IMR-90 (cell line): ENCODE measurements around the gene BZW2. TPM values are rescaled to one million over a fixed set of nuclear protein-coding genes. Genes with fewer than 3 reads are reported as not detected.

Experiments used
- ATAC-seq: fragments of 200-7000 bp; cut with Tn5 transposase; 2 replicates; pipeline ENCODE4 v1.9.1; 2020; ENCODE audit warnings: low read depth, mild to moderate bottlenecking, moderate library complexity
- BruUV-seq: library from RNA; stranded (reverse); fragments of 400-500 nt; replicated peaks from 2 replicates; lab custom pipeline; 2021; lab: Mats Ljungman, UMichigan
- CTCF ChIA-PET: fragments of 300-600 bp; formaldehyde crosslinking; extraction: SDS; loops from one replicate; lab custom pipeline; 2021; ENCODE audit warnings: antibody characterized with exemption; lab: Yijun Ruan, JAX
- POLR2A ChIA-PET: fragments of 300-600 bp; sonication (Branson Sonifier 250); formaldehyde crosslinking; loops from one replicate; lab custom pipeline; 2022; ENCODE audit warnings: antibody characterized with exemption; ENCODE audit not compliant: unreplicated experiment; lab: Charles Lee
- DNase-seq: peaks from one replicate; pipeline ENCODE4 v3.0.0; 2013
- H2AFZ ChIP-seq: replicated peaks from 2 replicates; pipeline ENCODE3; 2013; ENCODE audit warnings: low read length, mild to moderate bottlenecking; ENCODE audit not compliant: poor library complexity
- H2AK5ac ChIP-seq: 2 replicates; pipeline ENCODE4 v1.6.1; 2013; ENCODE audit warnings: low read depth, low read length, inconsistent platforms
- H2AK9ac ChIP-seq: replicated peaks from 2 replicates; pipeline ENCODE3; 2013; ENCODE audit warnings: mild to moderate bottlenecking, low read depth, low read length, moderate library complexity; ENCODE audit not compliant: poor library complexity
- H2BK120ac ChIP-seq: 2 replicates; pipeline ENCODE4 v1.6.1; 2013; ENCODE audit warnings: low read depth, low read length, inconsistent platforms
- H2BK15ac ChIP-seq: 3 replicates; pipeline ENCODE4 v1.6.1; 2013; ENCODE audit warnings: low read depth, low read length, inconsistent platforms
- H2BK20ac ChIP-seq: 2 replicates; pipeline ENCODE4 v1.6.1; 2013; ENCODE audit warnings: low read depth, mild to moderate bottlenecking, inconsistent platforms, low read length, moderate library complexity
- H2BK5ac ChIP-seq: 2 replicates; pipeline ENCODE4 v1.6.1; 2013; ENCODE audit warnings: mild to moderate bottlenecking, low read depth, low read length, inconsistent platforms; ENCODE audit not compliant: poor library complexity, severe bottlenecking
- H3K14ac ChIP-seq: replicated peaks from 2 replicates; pipeline ENCODE4 v1.6.1; 2013; ENCODE audit warnings: low read depth, low read length, inconsistent platforms
- H3K18ac ChIP-seq: 2 replicates; pipeline ENCODE4 v1.6.1; 2013; ENCODE audit warnings: low read depth, low read length, control low read depth
- H3K23ac ChIP-seq: 2 replicates; pipeline ENCODE4 v1.6.1; 2013; ENCODE audit warnings: low read depth, low read length, inconsistent platforms
- H3K27ac ChIP-seq: 2 replicates; pipeline ENCODE4 v1.5.1; 2013; ENCODE audit warnings: mild to moderate bottlenecking, control low read depth, low read length; ENCODE audit not compliant: insufficient read depth
- H3K27me3 ChIP-seq: 2 replicates; pipeline ENCODE4 v1.6.1; 2013; ENCODE audit warnings: low read length; ENCODE audit not compliant: control insufficient read depth, insufficient read depth
- H3K36me3 ChIP-seq: 2 replicates; pipeline ENCODE4 v1.6.1; 2013; ENCODE audit warnings: low read length, mixed read lengths; ENCODE audit not compliant: control insufficient read depth, insufficient read depth
- H3K4ac ChIP-seq: 2 replicates; pipeline ENCODE4 v1.6.1; 2013; ENCODE audit warnings: low read depth, low read length, inconsistent platforms
- H3K4me1 ChIP-seq: 2 replicates; pipeline ENCODE4 v1.6.1; 2013; ENCODE audit warnings: low read length, mixed read lengths; ENCODE audit not compliant: control insufficient read depth, insufficient read depth
- H3K4me2 ChIP-seq: 2 replicates; pipeline ENCODE4 v1.6.1; 2013; ENCODE audit warnings: low read depth, mild to moderate bottlenecking, control low read depth, low read length, moderate library complexity
- H3K4me3 ChIP-seq: 2 replicates; pipeline ENCODE4 v1.5.1; 2013; ENCODE audit warnings: low read depth, mild to moderate bottlenecking, control low read depth, low read length, moderate library complexity; ENCODE audit not compliant: insufficient read depth
- H3K56ac ChIP-seq: 2 replicates; pipeline ENCODE4 v1.6.1; 2013; ENCODE audit warnings: low read length, inconsistent platforms; ENCODE audit not compliant: insufficient read depth; ENCODE audit errors: extremely low read depth
- H3K79me1 ChIP-seq, 2 experiments: 2 replicates each; pipeline ENCODE4 v1.6.1; 2013; ENCODE audit warnings: low read length in 2 of 2, inconsistent platforms in 1 of 2, low read depth in 1 of 2
- H3K9ac ChIP-seq: 2 replicates; pipeline ENCODE4 v1.6.1; 2013; ENCODE audit warnings: low read depth, low read length, control low read depth
- H3K9me1 ChIP-seq: 2 replicates; pipeline ENCODE4 v1.6.1; 2013; ENCODE audit warnings: low read length, inconsistent platforms; ENCODE audit not compliant: insufficient read depth
- H3K9me3 ChIP-seq: 2 replicates; pipeline ENCODE4 v1.6.1; 2013; ENCODE audit warnings: low read length; ENCODE audit not compliant: control insufficient read depth, insufficient read depth
- H4K20me1 ChIP-seq: 2 replicates; pipeline ENCODE4 v1.6.1; 2013; ENCODE audit warnings: low read length, inconsistent platforms; ENCODE audit not compliant: insufficient read depth
- H4K5ac ChIP-seq: 2 replicates; pipeline ENCODE4 v1.6.1; 2013; ENCODE audit warnings: mild to moderate bottlenecking, low read depth, low read length, control low read depth
- H4K8ac ChIP-seq, 2 experiments: 2 replicates each; pipeline ENCODE4 v1.6.1; 2013; ENCODE audit warnings: low read depth in 2 of 2, low read length in 2 of 2, control low read depth in 1 of 2, inconsistent platforms in 1 of 2
- H4K91ac ChIP-seq: 2 replicates; pipeline ENCODE4 v1.6.1; 2013; ENCODE audit warnings: low read depth, low read length, inconsistent platforms; ENCODE audit not compliant: insufficient read depth
- POLR2A ChIP-seq: IDR thresholded peaks from 2 replicates; pipeline ENCODE4 v1.6.1; 2012; ENCODE audit warnings: mild to moderate bottlenecking, low read depth, low read length
- USF2 ChIP-seq: fragments of 150-350 bp; IDR thresholded peaks from 2 replicates; pipeline ENCODE4 v1.6.1; 2017; ENCODE audit warnings: mild to moderate bottlenecking, antibody characterized with exemption, low read length, low read depth
- WGBS, 2 experiments: methylation state at CpG; one replicate each; pipeline versions ENCODE4 v1.1.5 to v1.1.7; 2013; ENCODE audit warnings: missing lambda C conversion rate in 2 of 2; ENCODE audit not compliant: insufficient read length in 1 of 2; ENCODE audit errors: extremely low coverage in 2 of 2; 5-methylcytosine and 5-hydroxymethylcytosine counted together
- dilution Hi-C: fragments of 300-500 bp; cut with HindIII; formaldehyde crosslinking; loops from one replicate; pipeline ENCODE4 v1.14.3; 2018; ENCODE audit warnings: low sequenced_read_pairs; ENCODE audit not compliant: unreplicated experiment
- in situ Hi-C: fragments of 300-500 bp; cut with MboI; formaldehyde crosslinking; loops from 3 replicates; pipeline ENCODE4 v1.14.3; 2019; ENCODE audit warnings: low sequenced_read_pairs, inconsistent platforms, mixed read lengths
- intact Hi-C: fragments of 100-400 bp; cut with micrococcal nuclease; formaldehyde crosslinking; loops from 2 replicates; pipeline ENCODE4 v1.10.0; 2022
- polyA plus RNA-seq, 3 experiments: library from polyadenylated mRNA; depleted of rRNA; stranded (reverse); fragments of >200 nt; gene quantifications; 2 replicates each; pipeline ENCODE4 v1.2.3, GENCODE V29; 2012; ENCODE audit warnings: low replicate concordance in 1 of 3
- total RNA-seq: library from RNA; depleted of rRNA; stranded (reverse); fragments of >200 nt; gene quantifications from 2 replicates; pipeline ENCODE4 v1.2.3, GENCODE V29; 2012
- TF ChIP-seq, protein P1 (sequence below): fragments of 150-350 bp; IDR thresholded peaks from 2 replicates; pipeline ENCODE4 v1.6.1; 2016; ENCODE audit warnings: low read depth, mild to moderate bottlenecking, low read length, moderate library complexity, borderline replicate concordance

Gene BZW2
- total and polyA plus RNA-seq, 2 of the 4 experiments (the other 2 are of a cell fraction) = 58.1 to 92.9 TPM

GRCh38 chr7:16753932-16754855 lies 108.2 kb downstream of the BZW2 start:
- BruUV-seq = no TSS peak
- ATAC-seq = peak; percentile 60
- Histone ChIP-seq H3K9ac (no peak overlapping the region), H2BK5ac (no peak overlapping the region), H2BK120ac (no peak overlapping the region), H2BK20ac (no peak overlapping the region), H3K9me3 (no peaks in the 10 kb centered on the region), H4K8ac (peak overlapping the region in 1 of 2 experiments; percentile 46; a peak in 1 of 4 replicates), H3K4ac (0 out of 2 replicates have a peak overlapping the region, but pooled peaks have one; percentile 22), H3K4me2 (peak overlapping the region; percentile 89), H3K27ac (no peak overlapping the region; the same call in 1 of the 2 replicates), H3K14ac (peak overlapping the region; percentile 1; the same call in 1 of the 2 replicates), H2BK15ac (no peak overlapping the region), H3K23ac (peak overlapping the region; percentile 18; the same call in 1 of the 2 replicates), H2AK9ac (peak overlapping the region; percentile 33), H4K20me1 (no peaks in the 10 kb centered on the region), H3K18ac (no peak overlapping the region), H3K79me1 (no peaks in the 10 kb centered on the region), H3K27me3 (no peaks in the 10 kb centered on the region), H3K56ac (no peak overlapping the region), H4K5ac (no peak overlapping the region), H3K9me1 (no peaks in the 10 kb centered on the region), H2AFZ (peak overlapping the region; percentile 85), H3K4me1 (no peaks in the 10 kb centered on the region), H4K91ac (no peak overlapping the region; the same call in 1 of the 2 replicates), H2AK5ac (no peak overlapping the region), H3K4me3 (peak overlapping the region; percentile 89), H3K36me3 (no peaks in the 10 kb centered on the region)
- in situ Hi-C loops = no loop called here
- dilution Hi-C loops = no loop called here
- POLR2A ChIA-PET = no interaction called here
- TF ChIP-seq, protein P1, sequence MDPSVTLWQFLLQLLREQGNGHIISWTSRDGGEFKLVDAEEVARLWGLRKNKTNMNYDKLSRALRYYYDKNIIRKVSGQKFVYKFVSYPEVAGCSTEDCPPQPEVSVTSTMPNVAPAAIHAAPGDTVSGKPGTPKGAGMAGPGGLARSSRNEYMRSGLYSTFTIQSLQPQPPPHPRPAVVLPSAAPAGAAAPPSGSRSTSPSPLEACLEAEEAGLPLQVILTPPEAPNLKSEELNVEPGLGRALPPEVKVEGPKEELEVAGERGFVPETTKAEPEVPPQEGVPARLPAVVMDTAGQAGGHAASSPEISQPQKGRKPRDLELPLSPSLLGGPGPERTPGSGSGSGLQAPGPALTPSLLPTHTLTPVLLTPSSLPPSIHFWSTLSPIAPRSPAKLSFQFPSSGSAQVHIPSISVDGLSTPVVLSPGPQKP = no peak
- TF ChIP-seq POLR2A = no peak
- TF ChIP-seq USF2 = no peak
- DNase-seq = peak; percentile 10
- WGBS, 2 experiments = 3% methylated on average over 35 of the region's 58 CpGs; no CpG with 5 or more reads in 1 of the 2 experiments
- CTCF ChIA-PET = interaction anchor here (0.6 to 1.5 kb wide), 2 partner anchors 10 to 114 kb away, joined by 3 read pairs; no protein-coding TSS in a partner anchor
- intact Hi-C loops = no loop called here
